Neural progenitor cell (in vitro differentiated cells): ENCODE data around the gene PRSS50. TPM values are rescaled to one million over a fixed set of nuclear protein-coding genes. Genes with fewer than 3 reads are reported as not detected.
A peak's percentile ranks its signal among the peaks of the same experiment; 100 is the strongest.

Source experiments
- DNase-seq: peaks from one replicate; pipeline ENCODE4 v3.0.0-alpha.2; 2016; ENCODE audit warnings: low spot score
- H2AFZ ChIP-seq: fragments of 200-600 bp; sonication (generic); replicated peaks from 2 replicates; pipeline ENCODE4 v1.6.1; 2016; ENCODE audit warnings: antibody characterized with exemption
- H3F3A ChIP-seq: fragments of 200-600 bp; sonication (generic); 2 replicates; pipeline ENCODE4 v1.6.1; 2016; ENCODE audit warnings: antibody characterized with exemption, low read depth
- H3K27ac ChIP-seq: fragments of 200-600 bp; sonication (generic); 2 replicates; pipeline ENCODE4 v1.5.1; 2016; ENCODE audit warnings: mild to moderate bottlenecking
- H3K27me3 ChIP-seq: fragments of 200-600 bp; sonication (generic); 2 replicates; pipeline ENCODE4 v1.6.1; 2016; ENCODE audit warnings: mild to moderate bottlenecking, moderate library complexity
- H3K36me3 ChIP-seq: fragments of 200-600 bp; sonication (generic); 2 replicates; pipeline ENCODE4 v1.5.1; 2016
- H3K4me1 ChIP-seq: fragments of 200-600 bp; sonication (generic); 2 replicates; pipeline ENCODE4 v1.6.1; 2016; ENCODE audit warnings: mixed run types
- H3K4me2 ChIP-seq: fragments of 200-600 bp; sonication (generic); 2 replicates; pipeline ENCODE4 v1.6.1; 2016
- H3K4me3 ChIP-seq: fragments of 200-600 bp; sonication (generic); 2 replicates; pipeline ENCODE4 v1.5.1; 2016
- H3K79me2 ChIP-seq: fragments of 200-600 bp; sonication (generic); 2 replicates; pipeline ENCODE4 v1.6.1; 2016; ENCODE audit warnings: low read depth
- H3K9ac ChIP-seq: fragments of 200-600 bp; sonication (generic); 2 replicates; pipeline ENCODE4 v1.6.1; 2016
- H3K9me3 ChIP-seq: fragments of 200-600 bp; sonication (generic); 2 replicates; pipeline ENCODE4 v1.5.1; 2016; ENCODE audit warnings: low read depth
- H4K20me1 ChIP-seq: fragments of 200-600 bp; sonication (generic); 2 replicates; pipeline ENCODE4 v1.6.1; 2016; ENCODE audit warnings: low read depth
- H3K27ac Mint-ChIP-seq: 3 replicates; pipeline ENCODE4 v1.8.0; 2021; ENCODE audit warnings: mixed read lengths
- H3K27me3 Mint-ChIP-seq: 2 replicates; pipeline ENCODE4 v1.8.0; 2022; ENCODE audit warnings: low read depth, mild to moderate bottlenecking, inconsistent platforms, moderate library complexity, mixed read lengths; ENCODE audit not compliant: insufficient read depth
- H3K36me3 Mint-ChIP-seq: 3 replicates; pipeline ENCODE4 v1.8.0; 2021; ENCODE audit warnings: mixed read lengths
- H3K4me1 Mint-ChIP-seq: 3 replicates; pipeline ENCODE4 v1.8.0; 2021; ENCODE audit warnings: mixed read lengths
- H3K4me3 Mint-ChIP-seq: 3 replicates; pipeline ENCODE4 v1.8.0; 2021; ENCODE audit warnings: mild to moderate bottlenecking, moderate library complexity, mixed read lengths
- H3K9me3 Mint-ChIP-seq: 3 replicates; pipeline ENCODE4 v1.8.0; 2020; ENCODE audit warnings: mixed read lengths
- EZH2 ChIP-seq: fragments of 200-600 bp; sonication (generic); IDR thresholded peaks from 2 replicates; pipeline ENCODE4 v1.6.1; 2017; ENCODE audit warnings: antibody characterized with exemption, mild to moderate bottlenecking, moderate library complexity
- EZH2phosphoT487 ChIP-seq: fragments of 200-600 bp; sonication (generic); IDR thresholded peaks from 2 replicates; pipeline ENCODE4 v1.6.1; 2017; ENCODE audit warnings: antibody characterized with exemption
- total RNA-seq: library from RNA; depleted of rRNA; stranded (reverse); fragments of >200 nt; gene quantifications from 2 replicates; pipeline ENCODE4 v1.2.3, GENCODE V29; 2015; ENCODE audit warnings: low replicate concordance
- TF ChIP-seq, protein P1 (sequence below): fragments of 200-600 bp; sonication (generic); IDR thresholded peaks from 2 replicates; pipeline ENCODE4 v1.5.1; 2017; ENCODE audit warnings: antibody characterized with exemption, mild to moderate bottlenecking

PRSS50 gene
- total RNA-seq, 1 donor from 2014 or later, result 0.28 TPM

DNA sequence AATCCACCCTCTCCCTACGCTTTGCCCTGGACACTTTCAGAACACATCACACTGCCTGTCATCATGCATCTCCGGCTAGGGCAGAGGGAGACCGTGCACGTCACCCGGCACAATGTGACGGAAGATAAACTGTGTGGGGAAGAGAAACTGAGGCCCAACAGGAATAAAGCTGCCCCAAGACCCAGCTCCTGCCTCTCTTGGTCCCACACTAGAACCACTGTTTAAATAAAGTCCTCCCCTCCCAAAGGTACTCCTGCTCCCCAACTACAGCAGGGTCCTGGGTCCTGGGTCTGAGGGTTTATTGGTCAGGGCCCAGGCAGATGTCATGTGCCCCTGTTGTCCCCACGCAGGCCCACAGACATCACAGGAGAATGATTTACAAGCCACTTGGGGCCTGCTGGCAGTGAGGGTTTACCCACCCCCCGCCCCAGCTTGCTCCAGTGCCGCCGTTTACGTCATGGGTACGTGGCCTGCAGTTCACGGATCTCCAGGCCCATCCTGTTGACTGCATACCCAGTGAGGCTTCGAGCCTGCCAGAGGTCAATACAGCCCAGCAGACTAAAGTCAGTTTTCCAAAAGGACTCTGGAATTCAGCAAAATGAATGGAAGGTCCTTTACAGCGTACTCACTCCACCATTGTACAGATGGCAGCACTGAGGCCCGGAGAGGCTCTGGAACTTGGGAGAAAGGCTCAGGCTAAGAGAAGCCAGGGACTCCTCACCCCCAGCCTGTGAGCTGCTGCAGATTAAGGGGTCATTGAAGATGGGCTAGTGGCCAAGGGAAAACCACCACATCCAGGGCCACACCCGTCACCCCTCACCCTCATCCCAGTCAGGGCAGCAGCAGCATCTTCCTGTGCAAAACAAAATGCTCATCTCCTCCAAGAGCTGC is 47.4 kb downstream of the PRSS50 start:
- no peak overlapping the region for H2AFZ ChIP-seq
- H3K79me2 ChIP-seq, result no peaks in the 10 kb centered on the region
- no peak overlapping the region for H3K4me3 Mint-ChIP-seq
- no peaks in the 10 kb centered on the region for H3F3A ChIP-seq
- H3K36me3 Mint-ChIP-seq, result no peaks in the 10 kb centered on the region
- no peak overlapping the region for H3K4me2 ChIP-seq
- H3K4me1 ChIP-seq, result no peaks in the 10 kb centered on the region
- TF ChIP-seq EZH2 (no peak), EZH2phosphoT487 (no peak)
- TF ChIP-seq, protein P1, sequence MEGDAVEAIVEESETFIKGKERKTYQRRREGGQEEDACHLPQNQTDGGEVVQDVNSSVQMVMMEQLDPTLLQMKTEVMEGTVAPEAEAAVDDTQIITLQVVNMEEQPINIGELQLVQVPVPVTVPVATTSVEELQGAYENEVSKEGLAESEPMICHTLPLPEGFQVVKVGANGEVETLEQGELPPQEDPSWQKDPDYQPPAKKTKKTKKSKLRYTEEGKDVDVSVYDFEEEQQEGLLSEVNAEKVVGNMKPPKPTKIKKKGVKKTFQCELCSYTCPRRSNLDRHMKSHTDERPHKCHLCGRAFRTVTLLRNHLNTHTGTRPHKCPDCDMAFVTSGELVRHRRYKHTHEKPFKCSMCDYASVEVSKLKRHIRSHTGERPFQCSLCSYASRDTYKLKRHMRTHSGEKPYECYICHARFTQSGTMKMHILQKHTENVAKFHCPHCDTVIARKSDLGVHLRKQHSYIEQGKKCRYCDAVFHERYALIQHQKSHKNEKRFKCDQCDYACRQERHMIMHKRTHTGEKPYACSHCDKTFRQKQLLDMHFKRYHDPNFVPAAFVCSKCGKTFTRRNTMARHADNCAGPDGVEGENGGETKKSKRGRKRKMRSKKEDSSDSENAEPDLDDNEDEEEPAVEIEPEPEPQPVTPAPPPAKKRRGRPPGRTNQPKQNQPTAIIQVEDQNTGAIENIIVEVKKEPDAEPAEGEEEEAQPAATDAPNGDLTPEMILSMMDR, result no peak
- H4K20me1 ChIP-seq, result no peaks in the 10 kb centered on the region
- no peaks in the 10 kb centered on the region for H3K27me3 ChIP-seq
- no peaks in the 10 kb centered on the region for H3K9me3 Mint-ChIP-seq
- H3K27ac Mint-ChIP-seq, result peak overlapping the region; percentile 19
- peaks cover 7% of the 10 kb centered on the region for H3K4me1 Mint-ChIP-seq
- H3K4me3 ChIP-seq, result no peak overlapping the region
- H3K27ac ChIP-seq, result no peak overlapping the region
- H3K9me3 ChIP-seq, result no peaks in the 10 kb centered on the region
- peaks cover 8% of the 10 kb centered on the region for H3K27me3 Mint-ChIP-seq
- H3K9ac ChIP-seq, result no peak overlapping the region
- no peak for DNase-seq
- H3K36me3 ChIP-seq, result no peaks in the 10 kb centered on the region

DNA sequence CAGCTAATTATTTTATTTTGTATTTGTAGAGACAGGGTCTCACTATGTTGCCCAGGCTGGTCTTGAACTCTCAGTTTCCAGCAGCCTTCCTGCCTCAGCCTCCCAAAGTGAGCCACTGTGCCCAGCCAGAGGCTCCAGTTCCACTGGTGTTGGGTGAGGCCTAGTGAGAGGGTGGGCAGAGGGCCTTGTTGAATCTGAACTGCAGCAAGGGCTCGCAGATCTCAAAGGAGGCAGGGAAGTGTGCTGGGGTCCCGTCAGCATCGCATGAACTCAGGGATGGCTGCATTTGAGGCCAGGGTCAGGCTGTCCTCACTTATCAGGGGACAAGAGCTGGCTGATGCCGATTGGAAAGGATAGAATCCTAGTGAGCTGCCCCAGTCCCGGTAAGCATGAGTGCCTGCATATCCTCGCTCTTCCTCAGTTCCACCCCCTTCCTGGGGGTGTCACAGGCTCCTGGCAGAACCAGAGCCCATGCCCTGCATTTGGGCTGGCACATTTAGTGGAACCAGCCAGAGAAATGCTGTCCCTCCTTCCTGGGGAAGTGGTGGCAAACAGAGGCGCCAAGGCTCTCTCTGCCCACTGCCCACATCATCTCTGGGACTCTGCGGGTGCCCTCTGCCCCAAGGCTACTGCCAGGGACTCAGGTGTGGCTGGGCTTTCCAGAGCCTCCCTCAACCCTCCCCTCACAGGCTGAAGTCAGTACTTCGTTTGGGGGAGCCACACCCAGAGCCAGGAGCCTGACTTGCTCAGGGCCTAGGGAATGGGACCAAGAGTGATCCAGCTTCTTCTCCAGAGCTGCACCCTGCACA is 48.3 kb downstream of the PRSS50 start:
- Histone ChIP-seq H2AFZ (no peak overlapping the region), H3K9ac (no peak overlapping the region), H3K4me3 (no peak overlapping the region), H3K4me2 (no peak overlapping the region), H3F3A (no peaks in the 10 kb centered on the region), H4K20me1 (no peaks in the 10 kb centered on the region), H3K79me2 (no peaks in the 10 kb centered on the region), H3K4me1 (no peaks in the 10 kb centered on the region), H3K27ac (no peak overlapping the region), H3K9me3 (no peaks in the 10 kb centered on the region), H3K36me3 (no peaks in the 10 kb centered on the region), H3K27me3 (no peaks in the 10 kb centered on the region)
- DNase-seq, result no peak
- Mint-ChIP-seq H3K9me3 (no peaks in the 10 kb centered on the region), H3K27me3 (peaks cover 8% of the 10 kb centered on the region), H3K4me1 (peaks cover 7% of the 10 kb centered on the region), H3K4me3 (no peak overlapping the region), H3K36me3 (no peaks in the 10 kb centered on the region), H3K27ac (peak overlapping the region; percentile 19)
- TF ChIP-seq, protein P1, result no peak
- TF ChIP-seq EZH2phosphoT487, result no peak
- no peak for TF ChIP-seq EZH2

DNA sequence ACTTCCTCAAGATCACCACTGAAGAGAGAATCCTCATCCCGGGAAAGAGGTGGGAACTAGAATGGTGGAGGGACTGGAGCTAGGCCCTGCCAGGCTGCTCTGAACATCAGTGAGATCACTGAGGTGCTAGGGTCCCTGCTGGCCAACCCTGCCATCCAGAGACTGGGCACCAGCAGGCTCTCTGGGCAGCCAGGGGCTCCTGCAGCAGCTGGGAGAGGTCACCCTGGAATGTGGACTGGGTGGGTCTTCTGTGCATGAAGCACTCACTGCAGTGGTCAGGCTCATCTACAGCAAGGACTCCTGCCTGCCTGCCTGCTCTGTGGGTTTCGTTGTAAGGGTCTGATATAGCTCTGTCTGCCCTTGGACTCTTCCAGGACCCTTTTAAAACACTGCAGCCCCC is 49.1 kb downstream of the PRSS50 start:
- Mint-ChIP-seq H3K27ac (no peak overlapping the region), H3K27me3 (peaks cover 8% of the 10 kb centered on the region), H3K4me3 (no peak overlapping the region), H3K36me3 (no peaks in the 10 kb centered on the region), H3K4me1 (peaks cover 7% of the 10 kb centered on the region), H3K9me3 (no peaks in the 10 kb centered on the region)
- H3K36me3 ChIP-seq, result no peaks in the 10 kb centered on the region
- H3K4me2 ChIP-seq, result no peak overlapping the region
- no peaks in the 10 kb centered on the region for H4K20me1 ChIP-seq
- no peaks in the 10 kb centered on the region for H3F3A ChIP-seq
- H3K4me1 ChIP-seq, result peaks cover 2% of the 10 kb centered on the region
- H2AFZ ChIP-seq, result no peak overlapping the region
- TF ChIP-seq, protein P1, result no peak
- TF ChIP-seq EZH2 (no peak), EZH2phosphoT487 (no peak)
- H3K9me3 ChIP-seq, result no peaks in the 10 kb centered on the region
- H3K4me3 ChIP-seq, result no peak overlapping the region
- no peak overlapping the region for H3K9ac ChIP-seq
- no peaks in the 10 kb centered on the region for H3K79me2 ChIP-seq
- no peak for DNase-seq
- H3K27me3 ChIP-seq, result no peaks in the 10 kb centered on the region
- H3K27ac ChIP-seq, result no peak overlapping the region
